Natural killer cell (primary cell): Measurements from ENCODE around the gene GNAI3. TPM values are rescaled to one million over a fixed set of nuclear protein-coding genes. Genes with fewer than 3 reads are reported as not detected.

Experiments used
- ATAC-seq, 3 donors: fragments of 150-1000 bp in 2 of 3; fragments of 200-7000 bp in 1 of 3; cut with Tn5 transposase; 1 replicate in 1 of 3; 2 replicates in 2 of 3; pipeline ENCODE4 v1.10.0; 2021; ENCODE audit warnings: mild to moderate bottlenecking in 2 of 3, moderate library complexity in 2 of 3
- DNase-seq, 2 donors: peaks; one replicate each; pipeline versions ENCODE4 v3.0.0 to v3.0.0-alpha.2; 2013 to 2021; ENCODE audit warnings: mixed read lengths in 1 of 2
- H3K27ac ChIP-seq: one replicate; pipeline ENCODE4 v1.5.1; 2013; ENCODE audit warnings: mild to moderate bottlenecking, low read length
- H3K27me3 ChIP-seq: one replicate; pipeline ENCODE4 v1.6.1; 2013; ENCODE audit warnings: low read length; ENCODE audit not compliant: control insufficient read depth, insufficient read depth
- H3K36me3 ChIP-seq: one replicate; pipeline ENCODE4 v1.6.1; 2013; ENCODE audit warnings: low read length; ENCODE audit not compliant: control insufficient read depth, insufficient read depth
- H3K4me1 ChIP-seq: one replicate; pipeline ENCODE4 v1.6.1; 2013; ENCODE audit warnings: low read length; ENCODE audit not compliant: control insufficient read depth, insufficient read depth
- H3K4me3 ChIP-seq: one replicate; pipeline ENCODE4 v1.5.1; 2013; ENCODE audit warnings: low read length
- H3K9me3 ChIP-seq: one replicate; pipeline ENCODE4 v1.6.1; 2013; ENCODE audit warnings: low read length; ENCODE audit not compliant: control insufficient read depth, insufficient read depth
- H3K27ac Mint-ChIP-seq, 2 donors: one replicate each; pipeline ENCODE4 v1.8.0; 2022; ENCODE audit warnings: mild to moderate bottlenecking in 2 of 2, mixed read lengths in 2 of 2, moderate library complexity in 1 of 2
- H3K27me3 Mint-ChIP-seq, 2 donors: one replicate each; pipeline ENCODE4 v1.8.0; 2022; ENCODE audit warnings: low read depth in 2 of 2, mixed read lengths in 2 of 2
- H3K36me3 Mint-ChIP-seq: one replicate; pipeline ENCODE4 v1.8.0; 2022; ENCODE audit warnings: mixed read lengths
- H3K4me1 Mint-ChIP-seq, 2 donors: one replicate each; pipeline ENCODE4 v1.8.0; 2022; ENCODE audit warnings: mixed read lengths in 2 of 2
- H3K4me3 Mint-ChIP-seq: one replicate; pipeline ENCODE4 v1.8.0; 2022; ENCODE audit warnings: mild to moderate bottlenecking, moderate library complexity, mixed read lengths
- H3K9me3 Mint-ChIP-seq, 2 donors: one replicate each; pipeline ENCODE4 v1.8.0; 2022; ENCODE audit warnings: mixed read lengths in 2 of 2
- WGBS: methylation state at CpG from one replicate; pipeline ENCODE4 v1.1.7; 2013; ENCODE audit warnings: missing lambda C conversion rate; ENCODE audit not compliant: insufficient coverage; 5-methylcytosine and 5-hydroxymethylcytosine counted together
- intact Hi-C: fragments of 100-400 bp; cut with micrococcal nuclease; formaldehyde crosslinking; loops from one replicate; pipeline ENCODE4 v1.14.2; 2022
- total RNA-seq, 4 donors: library from RNA; stranded (reverse); fragments of 120-200 nt in 1 of 4; gene quantifications; one replicate each; pipeline versions ENCODE4 v1.2.3 to v1.2.4, GENCODE V29; 2013 to 2022
- TF ChIP-seq, protein P1 (sequence below): fragments of 200-600 bp; IDR thresholded peaks from one replicate; pipeline ENCODE4 v1.8.0; 2022; ENCODE audit warnings: antibody characterized with exemption

The GNAI3 gene
- total RNA-seq, 3 donors from 2014 or later (not counting 1 experiment from before 2014, with no cell fraction given) = 6.1 to 7.6 (median 6.9) TPM

DNA sequence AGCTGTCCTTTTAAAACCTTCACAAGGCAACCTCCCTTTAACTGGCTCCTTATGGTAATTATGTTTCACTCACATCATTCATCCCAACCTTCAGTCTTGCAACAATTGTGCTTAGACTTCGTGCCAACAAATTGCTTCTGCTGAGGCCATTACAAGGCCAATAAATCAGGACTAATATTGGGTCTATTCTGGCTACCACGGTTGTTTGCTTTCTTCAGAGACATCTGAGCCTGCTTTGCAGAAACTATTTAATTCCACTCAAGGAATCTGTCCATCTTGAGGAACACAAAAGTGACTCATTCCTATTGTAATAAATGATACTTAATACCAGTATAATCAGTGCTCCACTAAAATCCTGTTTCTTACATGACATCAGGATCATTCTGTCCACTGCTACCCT is 104.9 kb downstream of the GNAI3 start:
- no peaks in the 10 kb centered on the region for H3K27me3 ChIP-seq
- TF ChIP-seq, protein P1, sequence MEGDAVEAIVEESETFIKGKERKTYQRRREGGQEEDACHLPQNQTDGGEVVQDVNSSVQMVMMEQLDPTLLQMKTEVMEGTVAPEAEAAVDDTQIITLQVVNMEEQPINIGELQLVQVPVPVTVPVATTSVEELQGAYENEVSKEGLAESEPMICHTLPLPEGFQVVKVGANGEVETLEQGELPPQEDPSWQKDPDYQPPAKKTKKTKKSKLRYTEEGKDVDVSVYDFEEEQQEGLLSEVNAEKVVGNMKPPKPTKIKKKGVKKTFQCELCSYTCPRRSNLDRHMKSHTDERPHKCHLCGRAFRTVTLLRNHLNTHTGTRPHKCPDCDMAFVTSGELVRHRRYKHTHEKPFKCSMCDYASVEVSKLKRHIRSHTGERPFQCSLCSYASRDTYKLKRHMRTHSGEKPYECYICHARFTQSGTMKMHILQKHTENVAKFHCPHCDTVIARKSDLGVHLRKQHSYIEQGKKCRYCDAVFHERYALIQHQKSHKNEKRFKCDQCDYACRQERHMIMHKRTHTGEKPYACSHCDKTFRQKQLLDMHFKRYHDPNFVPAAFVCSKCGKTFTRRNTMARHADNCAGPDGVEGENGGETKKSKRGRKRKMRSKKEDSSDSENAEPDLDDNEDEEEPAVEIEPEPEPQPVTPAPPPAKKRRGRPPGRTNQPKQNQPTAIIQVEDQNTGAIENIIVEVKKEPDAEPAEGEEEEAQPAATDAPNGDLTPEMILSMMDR = no peak
- Mint-ChIP-seq H3K9me3 (no peaks in the 10 kb centered on the region), H3K4me1 (peaks cover 16 to 25% of the 10 kb centered on the region in 2 donors), H3K4me3 (peak overlapping the region; percentile 3), H3K27ac (no peak overlapping the region), H3K36me3 (no peaks in the 10 kb centered on the region), H3K27me3 (peaks cover 11 to 25% of the 10 kb centered on the region in 2 donors)
- intact Hi-C loops = no loop called here
- H3K4me3 ChIP-seq = no peak overlapping the region
- no peak for ATAC-seq
- DNase-seq = peak in 1 of 2 donors; percentile 1
- no peaks in the 10 kb centered on the region for H3K36me3 ChIP-seq
- no peaks in the 10 kb centered on the region for H3K9me3 ChIP-seq
- 86% methylated on average over 2 of the region's 2 CpGs for WGBS
- peaks cover 20% of the 10 kb centered on the region for H3K4me1 ChIP-seq
- H3K27ac ChIP-seq = no peak overlapping the region

DNA sequence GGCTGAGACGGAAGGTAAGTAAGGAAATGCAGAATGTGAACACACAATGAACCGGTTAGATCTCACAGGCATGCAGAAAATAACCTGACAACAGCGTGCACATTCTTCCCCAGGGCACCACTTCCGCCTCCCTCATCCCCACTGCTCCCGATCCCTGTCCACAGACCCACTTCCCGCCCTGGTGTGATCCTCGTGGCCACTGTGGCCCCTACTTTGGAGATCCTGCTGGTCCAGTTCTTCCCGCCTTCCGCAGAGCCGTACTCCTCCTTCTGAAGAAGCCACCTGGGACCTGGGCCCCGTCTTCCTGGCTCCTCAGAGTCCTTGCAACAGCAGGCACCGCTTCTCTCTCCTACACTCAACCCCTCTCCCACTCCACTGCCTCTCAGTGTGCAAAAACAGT is 106.1 kb downstream of the GNAI3 start:
- Mint-ChIP-seq H3K36me3 (no peaks in the 10 kb centered on the region), H3K9me3 (no peaks in the 10 kb centered on the region), H3K4me1 (peaks cover 16 to 27% of the 10 kb centered on the region in 2 donors), H3K4me3 (no peak overlapping the region), H3K27ac (no peak overlapping the region), H3K27me3 (peaks cover 11 to 25% of the 10 kb centered on the region in 2 donors)
- TF ChIP-seq, protein P1 = no peak
- H3K4me3 ChIP-seq = no peak overlapping the region
- intact Hi-C loops = no loop called here
- H3K36me3 ChIP-seq = peaks cover 3% of the 10 kb centered on the region
- peaks cover 23% of the 10 kb centered on the region for H3K4me1 ChIP-seq
- DNase-seq = peak in 1 of 2 donors; percentile 1
- no peak for ATAC-seq
- WGBS = 89% methylated on average over 12 of the region's 12 CpGs
- H3K27ac ChIP-seq = no peak overlapping the region
- no peaks in the 10 kb centered on the region for H3K27me3 ChIP-seq
- H3K9me3 ChIP-seq = no peaks in the 10 kb centered on the region

DNA sequence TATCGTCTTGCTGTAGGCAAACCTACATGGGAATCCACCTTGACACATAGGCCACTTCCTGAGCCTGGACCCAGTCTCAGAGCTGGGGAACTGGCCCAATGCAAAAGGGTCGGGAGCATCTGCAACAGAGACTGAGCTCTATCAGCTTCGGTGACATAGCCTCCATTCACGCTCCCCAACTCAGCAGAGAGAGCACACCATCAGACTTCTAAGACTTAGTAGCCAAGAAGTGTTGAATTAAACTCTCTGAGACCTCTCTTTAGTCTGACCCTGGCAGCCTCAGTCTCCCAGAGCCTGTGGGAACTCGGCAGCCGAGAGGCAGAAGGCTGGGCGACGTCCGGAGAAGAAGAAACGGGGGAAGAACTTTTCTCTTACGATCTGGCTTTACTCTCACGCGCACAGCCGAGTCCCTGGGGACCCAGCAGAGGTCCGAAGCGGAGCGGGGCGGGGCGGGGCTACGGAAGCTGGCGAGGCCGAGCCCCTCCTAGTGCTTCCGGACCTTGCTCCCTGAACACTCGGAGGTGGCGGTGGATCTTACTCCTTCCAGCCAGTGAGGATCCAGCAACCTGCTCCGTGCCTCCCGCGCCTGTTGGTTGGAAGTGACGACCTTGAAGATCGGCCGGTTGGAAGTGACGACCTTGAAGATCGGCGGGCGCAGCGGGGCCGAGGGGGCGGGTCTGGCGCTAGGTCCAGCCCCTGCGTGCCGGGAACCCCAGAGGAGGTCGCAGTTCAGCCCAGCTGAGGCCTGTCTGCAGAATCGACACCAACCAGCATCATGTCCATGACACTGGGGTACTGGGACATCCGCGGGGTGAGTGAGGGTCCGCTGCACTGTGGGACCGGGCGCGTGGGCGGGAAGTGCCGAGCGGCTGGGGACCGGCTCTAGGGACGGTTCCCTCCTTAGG is 107.5 kb downstream of the GNAI3 start, which contains the start of gene GSTM4:
TSS of gene GSTM4 (plus strand) at position 485 of the 905 bp plus-strand sequence. CDS start at position 776, 291 bp downstream.
- peaks cover 16 to 27% of the 10 kb centered on the region in 2 donors for H3K4me1 Mint-ChIP-seq
- DNase-seq = peak; percentile 54 to 70
- H3K27me3 ChIP-seq = no peaks in the 10 kb centered on the region
- H3K4me3 ChIP-seq = peak within 1 kb of the TSS; percentile 70
- peak within 1 kb of the TSS; percentile 95 for H3K4me3 Mint-ChIP-seq
- H3K36me3 Mint-ChIP-seq = no peaks in the 10 kb centered on the region
- TF ChIP-seq, protein P1 = no peak
- peaks cover 23% of the 10 kb centered on the region for H3K4me1 ChIP-seq
- WGBS = under 1% methylated on average over 54 of the region's 54 CpGs
- peak within 1 kb of the TSS; percentile 24 for H3K27ac ChIP-seq
- no peaks in the 10 kb centered on the region for H3K9me3 ChIP-seq
- peak; percentile 84 to 89 (median 89) for ATAC-seq
- intact Hi-C loops = no loop called here
- H3K27me3 Mint-ChIP-seq = peaks cover 9 to 17% of the 10 kb centered on the region in 2 donors
- no peaks in the 10 kb centered on the region for H3K9me3 Mint-ChIP-seq
- H3K36me3 ChIP-seq = peaks cover 10% of the 10 kb centered on the region
- peak within 1 kb of the TSS; percentile 60 to 88 for H3K27ac Mint-ChIP-seq
